Stomach (tissue), 4 donors: ENCODE data around the gene LMO3.

Experiments used
- EP300 ChIP-seq: sonication (generic); formaldehyde crosslinking; IDR thresholded peaks from one replicate; pipeline ENCODE4 v1.6.1; 2017; ENCODE audit warnings: antibody characterized with exemption
- POLR2A ChIP-seq, 4 donors: fragments of 450-650 bp; IDR thresholded peaks; one replicate each; pipeline ENCODE4 v1.6.1; 2016; ENCODE audit warnings: antibody characterized with exemption in 4 of 4, control low read depth in 2 of 4, mild to moderate bottlenecking in 1 of 4, moderate library complexity in 1 of 4
- POLR2AphosphoS5 ChIP-seq, 3 donors: sonication (generic); formaldehyde crosslinking; IDR thresholded peaks; one replicate each; pipeline ENCODE4 v1.6.1; 2016; ENCODE audit warnings: antibody characterized with exemption in 3 of 3
- TF ChIP-seq, protein P1 (sequence below), 7 experiments: fragments of 450-650 bp in 4 of 7; fragments of 200-600 bp in 3 of 7; sonication (generic) in 3 of 7; IDR thresholded peaks; one replicate each; pipeline ENCODE4 v1.5.1; 2016 to 2019; ENCODE audit warnings: antibody characterized with exemption in 7 of 7, control low read depth in 2 of 7, mild to moderate bottlenecking in 1 of 7

DNA sequence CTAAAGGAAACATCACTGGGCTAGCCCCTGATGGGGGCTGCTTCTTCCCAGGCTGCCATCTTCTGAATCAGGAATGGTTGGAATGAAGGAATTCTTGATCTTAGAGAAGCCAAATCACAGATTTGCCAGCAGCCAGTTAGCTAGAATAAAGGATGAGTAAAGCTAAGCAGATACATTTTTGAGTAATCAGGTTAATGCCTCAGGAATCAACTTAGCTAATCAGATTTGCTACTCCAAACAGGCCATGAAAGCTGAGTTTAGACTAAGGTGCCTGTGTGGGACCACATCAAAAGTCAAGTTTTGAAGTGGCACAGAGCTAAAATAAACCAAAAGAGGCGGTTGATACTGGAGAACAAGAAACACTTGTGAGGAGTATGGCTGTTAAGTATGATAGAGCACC is 28.8 kb upstream of the LMO3 start:
- TF ChIP-seq, protein P1, sequence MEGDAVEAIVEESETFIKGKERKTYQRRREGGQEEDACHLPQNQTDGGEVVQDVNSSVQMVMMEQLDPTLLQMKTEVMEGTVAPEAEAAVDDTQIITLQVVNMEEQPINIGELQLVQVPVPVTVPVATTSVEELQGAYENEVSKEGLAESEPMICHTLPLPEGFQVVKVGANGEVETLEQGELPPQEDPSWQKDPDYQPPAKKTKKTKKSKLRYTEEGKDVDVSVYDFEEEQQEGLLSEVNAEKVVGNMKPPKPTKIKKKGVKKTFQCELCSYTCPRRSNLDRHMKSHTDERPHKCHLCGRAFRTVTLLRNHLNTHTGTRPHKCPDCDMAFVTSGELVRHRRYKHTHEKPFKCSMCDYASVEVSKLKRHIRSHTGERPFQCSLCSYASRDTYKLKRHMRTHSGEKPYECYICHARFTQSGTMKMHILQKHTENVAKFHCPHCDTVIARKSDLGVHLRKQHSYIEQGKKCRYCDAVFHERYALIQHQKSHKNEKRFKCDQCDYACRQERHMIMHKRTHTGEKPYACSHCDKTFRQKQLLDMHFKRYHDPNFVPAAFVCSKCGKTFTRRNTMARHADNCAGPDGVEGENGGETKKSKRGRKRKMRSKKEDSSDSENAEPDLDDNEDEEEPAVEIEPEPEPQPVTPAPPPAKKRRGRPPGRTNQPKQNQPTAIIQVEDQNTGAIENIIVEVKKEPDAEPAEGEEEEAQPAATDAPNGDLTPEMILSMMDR (IDR thresholded peaks at IDR 0.05) = no peak
- no peak for TF ChIP-seq POLR2A (IDR thresholded peaks at IDR 0.05)
- TF ChIP-seq EP300 = no peak
- no peak for TF ChIP-seq POLR2AphosphoS5 (IDR thresholded peaks at IDR 0.05)
